ENCODE measurements around the gene YAP1. TPM values are rescaled to one million over a fixed set of nuclear protein-coding genes. Genes with fewer than 3 reads are reported as not detected.

The YAP1 gene
- total RNA-seq, 1 donor from 2014 or later = 204 TPM

DNA sequence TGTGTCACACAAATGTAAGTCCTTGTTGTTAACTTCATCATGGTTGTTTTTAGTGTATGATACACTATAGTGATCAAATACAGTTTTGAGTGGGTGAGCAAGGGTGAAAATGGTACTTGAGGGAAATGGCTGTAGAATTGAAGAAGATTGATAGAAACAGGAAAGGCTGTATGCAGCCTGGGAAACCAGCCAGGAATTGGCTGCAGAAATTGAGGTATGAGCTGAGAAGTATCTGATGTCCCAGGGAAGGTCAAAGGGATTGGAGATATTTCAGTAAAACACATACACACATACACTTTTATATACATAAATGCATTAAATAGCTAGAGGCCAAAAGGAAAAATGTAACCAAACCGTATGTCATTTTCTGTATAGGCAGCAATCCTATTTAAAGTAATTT, 13.1 kb upstream of the YAP1 start:
- Mint-ChIP-seq H3K4me1 (ENCODE audit: low read depth) (no peaks in the 10 kb centered on the region), H3K27me3 (no peaks in the 10 kb centered on the region), H3K27ac (no peak overlapping the region), H3K9me3 (ENCODE audit: low read depth) (no peaks in the 10 kb centered on the region), H3K4me3 (ENCODE audit: low read depth) (no peak overlapping the region), H3K36me3 (ENCODE audit: insufficient read depth) (no peaks in the 10 kb centered on the region)
- DNase-seq (ENCODE audit: low spot score, unreplicated experiment) = no peak
- TF ChIP-seq, protein P1, sequence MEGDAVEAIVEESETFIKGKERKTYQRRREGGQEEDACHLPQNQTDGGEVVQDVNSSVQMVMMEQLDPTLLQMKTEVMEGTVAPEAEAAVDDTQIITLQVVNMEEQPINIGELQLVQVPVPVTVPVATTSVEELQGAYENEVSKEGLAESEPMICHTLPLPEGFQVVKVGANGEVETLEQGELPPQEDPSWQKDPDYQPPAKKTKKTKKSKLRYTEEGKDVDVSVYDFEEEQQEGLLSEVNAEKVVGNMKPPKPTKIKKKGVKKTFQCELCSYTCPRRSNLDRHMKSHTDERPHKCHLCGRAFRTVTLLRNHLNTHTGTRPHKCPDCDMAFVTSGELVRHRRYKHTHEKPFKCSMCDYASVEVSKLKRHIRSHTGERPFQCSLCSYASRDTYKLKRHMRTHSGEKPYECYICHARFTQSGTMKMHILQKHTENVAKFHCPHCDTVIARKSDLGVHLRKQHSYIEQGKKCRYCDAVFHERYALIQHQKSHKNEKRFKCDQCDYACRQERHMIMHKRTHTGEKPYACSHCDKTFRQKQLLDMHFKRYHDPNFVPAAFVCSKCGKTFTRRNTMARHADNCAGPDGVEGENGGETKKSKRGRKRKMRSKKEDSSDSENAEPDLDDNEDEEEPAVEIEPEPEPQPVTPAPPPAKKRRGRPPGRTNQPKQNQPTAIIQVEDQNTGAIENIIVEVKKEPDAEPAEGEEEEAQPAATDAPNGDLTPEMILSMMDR (IDR thresholded peaks at IDR 0.05; ENCODE audit: unreplicated experiment) = no peak

DNA sequence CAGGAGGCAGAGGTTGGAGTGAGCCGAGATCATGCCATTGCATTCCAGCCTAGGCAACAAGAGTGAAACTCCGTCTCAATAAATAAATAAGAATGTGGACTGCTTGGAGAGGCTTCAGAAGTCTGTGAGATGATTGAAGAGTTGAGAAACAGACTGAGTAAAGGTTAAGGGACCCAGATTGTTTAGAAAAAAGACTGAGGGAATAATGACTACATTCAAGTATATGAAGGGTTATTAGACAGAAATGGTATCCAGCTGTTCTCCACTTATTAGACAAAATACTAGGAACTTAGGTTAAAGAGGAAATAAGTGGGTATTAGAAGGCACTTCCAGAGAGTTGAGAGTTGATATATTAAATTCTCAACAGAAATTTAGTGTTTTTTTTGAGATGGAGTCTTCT, 10.5 kb upstream of the YAP1 start:
- TF ChIP-seq, protein P1 (IDR thresholded peaks at IDR 0.05; ENCODE audit: unreplicated experiment) = no peak
- Mint-ChIP-seq H3K4me1 (ENCODE audit: low read depth) (no peaks in the 10 kb centered on the region), H3K27ac (no peak overlapping the region), H3K27me3 (no peaks in the 10 kb centered on the region), H3K4me3 (ENCODE audit: low read depth) (no peak overlapping the region), H3K9me3 (ENCODE audit: low read depth) (no peaks in the 10 kb centered on the region), H3K36me3 (ENCODE audit: insufficient read depth) (no peaks in the 10 kb centered on the region)
- DNase-seq (ENCODE audit: low spot score, unreplicated experiment) = no peak

DNA sequence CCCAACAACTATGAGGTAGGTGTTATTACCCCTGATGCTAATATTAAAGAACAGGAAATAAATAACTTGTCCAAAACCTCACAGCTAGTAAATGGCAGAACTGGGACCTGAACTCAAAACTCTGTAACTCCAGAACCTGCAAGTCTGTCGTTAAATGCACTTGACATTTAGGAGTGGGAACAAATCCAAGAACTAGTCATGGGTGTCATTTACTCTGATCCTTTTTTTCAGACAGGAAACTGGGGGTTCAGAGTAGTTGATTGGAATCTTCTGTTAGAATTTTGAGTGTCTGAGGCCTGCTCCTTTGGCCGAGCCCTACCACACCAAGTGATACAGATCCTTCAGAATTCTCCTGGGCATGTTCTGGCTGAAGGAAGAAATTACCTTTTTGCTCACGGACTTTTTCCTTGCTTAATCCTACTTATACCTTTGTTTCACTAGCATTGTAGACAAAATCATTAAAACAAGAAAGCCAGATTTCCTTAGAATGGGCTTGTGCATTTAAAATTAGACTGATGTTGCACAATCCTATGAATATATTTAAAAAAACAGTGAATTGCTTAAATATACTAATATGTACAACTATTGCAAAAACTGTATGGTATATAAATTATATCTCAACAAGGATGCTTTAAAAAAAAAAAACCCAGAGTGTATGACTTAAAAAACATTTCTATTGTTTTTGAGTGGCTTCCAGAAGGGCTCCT, 1.4 kb upstream of the YAP1 start:
- H3K9me3 Mint-ChIP-seq (ENCODE audit: low read depth) = no peaks in the 10 kb centered on the region
- H3K27ac Mint-ChIP-seq = peak overlapping the region; percentile 100

DNA sequence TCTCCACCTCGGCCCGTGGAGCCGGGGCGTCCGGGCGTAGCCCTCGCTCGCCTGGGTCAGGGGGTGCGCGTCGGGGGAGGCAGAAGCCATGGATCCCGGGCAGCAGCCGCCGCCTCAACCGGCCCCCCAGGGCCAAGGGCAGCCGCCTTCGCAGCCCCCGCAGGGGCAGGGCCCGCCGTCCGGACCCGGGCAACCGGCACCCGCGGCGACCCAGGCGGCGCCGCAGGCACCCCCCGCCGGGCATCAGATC, 439 bp downstream of the YAP1 start:
- no peaks in the 10 kb centered on the region for H3K27me3 Mint-ChIP-seq
- H3K36me3 Mint-ChIP-seq (ENCODE audit: insufficient read depth) = peaks cover 3% of the 10 kb centered on the region
- H3K4me3 Mint-ChIP-seq (ENCODE audit: low read depth) = peak overlapping the region; percentile 97
- H3K27ac Mint-ChIP-seq = peak overlapping the region; percentile 100
- H3K4me1 Mint-ChIP-seq (ENCODE audit: low read depth) = peaks cover 30% of the 10 kb centered on the region
- TF ChIP-seq, protein P1 (IDR thresholded peaks at IDR 0.05; ENCODE audit: unreplicated experiment) = no peak
- H3K9me3 Mint-ChIP-seq (ENCODE audit: low read depth) = no peaks in the 10 kb centered on the region
- no peak for DNase-seq (ENCODE audit: low spot score, unreplicated experiment)

More for the DNA sequence above, 1.4 kb upstream of the YAP1 start:
- TF ChIP-seq, protein P1 (IDR thresholded peaks at IDR 0.05; ENCODE audit: unreplicated experiment) = no peak
- Mint-ChIP-seq H3K4me1 (ENCODE audit: low read depth) (peaks cover 15% of the 10 kb centered on the region), H3K36me3 (ENCODE audit: insufficient read depth) (no peaks in the 10 kb centered on the region), H3K4me3 (ENCODE audit: low read depth) (peak overlapping the region; percentile 99), H3K27me3 (no peaks in the 10 kb centered on the region)
- DNase-seq (ENCODE audit: low spot score, unreplicated experiment) = no peak

DNA sequence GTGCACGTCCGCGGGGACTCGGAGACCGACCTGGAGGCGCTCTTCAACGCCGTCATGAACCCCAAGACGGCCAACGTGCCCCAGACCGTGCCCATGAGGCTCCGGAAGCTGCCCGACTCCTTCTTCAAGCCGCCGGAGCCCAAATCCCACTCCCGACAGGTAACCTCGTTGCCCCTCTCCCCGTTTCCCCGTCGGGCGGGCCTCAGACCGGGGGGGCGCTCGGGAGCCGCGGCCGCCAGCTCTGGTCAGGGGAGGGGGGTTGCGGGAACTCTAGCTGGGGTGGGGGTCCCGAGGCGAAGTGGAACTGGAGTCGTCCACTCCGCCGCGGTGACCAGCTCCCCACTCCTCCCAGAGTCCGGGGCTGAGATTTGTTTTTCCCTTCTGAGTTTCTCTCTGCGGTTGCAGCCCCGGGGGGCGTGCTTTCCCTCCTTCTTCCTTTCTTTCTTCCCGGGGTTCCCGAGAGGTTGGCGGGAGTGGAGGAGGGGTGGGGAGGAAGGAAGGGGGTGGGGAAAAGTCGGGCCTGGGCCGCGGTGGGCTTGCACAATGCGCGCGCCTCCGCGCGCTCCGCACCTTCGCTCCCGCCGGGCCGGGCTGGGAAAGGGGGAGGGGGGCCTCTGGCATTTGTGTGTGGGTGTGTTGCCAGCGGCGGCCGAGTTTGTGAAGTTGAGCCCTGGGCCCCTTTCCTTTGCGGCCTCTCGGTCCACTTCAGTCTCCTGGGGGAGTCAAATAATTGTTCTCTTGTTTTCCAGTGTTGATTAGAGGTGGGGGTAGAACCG, 952 bp downstream of the YAP1 start:
- Mint-ChIP-seq H3K27ac (peak overlapping the region; percentile 100), H3K4me3 (ENCODE audit: low read depth) (peak overlapping the region; percentile 97), H3K27me3 (no peaks in the 10 kb centered on the region), H3K36me3 (ENCODE audit: insufficient read depth) (peaks cover 3% of the 10 kb centered on the region), H3K4me1 (ENCODE audit: low read depth) (peaks cover 35% of the 10 kb centered on the region), H3K9me3 (ENCODE audit: low read depth) (no peaks in the 10 kb centered on the region)
- peak; percentile 85 for DNase-seq (ENCODE audit: low spot score, unreplicated experiment)
- TF ChIP-seq, protein P1 (IDR thresholded peaks at IDR 0.05; ENCODE audit: unreplicated experiment) = peak; percentile 24
